CD4-positive, alpha-beta T cell treated with Interleukin-2 at 100 ng/mL for 4 hours (primary cell): ENCODE results near the gene GSDMA.

Experiments used
- DNase-seq: peaks from one replicate; pipeline ENCODE4 v3.0.0-alpha.2; 2020; ENCODE audit warnings: low spot score

GSDMA gene

DNA sequence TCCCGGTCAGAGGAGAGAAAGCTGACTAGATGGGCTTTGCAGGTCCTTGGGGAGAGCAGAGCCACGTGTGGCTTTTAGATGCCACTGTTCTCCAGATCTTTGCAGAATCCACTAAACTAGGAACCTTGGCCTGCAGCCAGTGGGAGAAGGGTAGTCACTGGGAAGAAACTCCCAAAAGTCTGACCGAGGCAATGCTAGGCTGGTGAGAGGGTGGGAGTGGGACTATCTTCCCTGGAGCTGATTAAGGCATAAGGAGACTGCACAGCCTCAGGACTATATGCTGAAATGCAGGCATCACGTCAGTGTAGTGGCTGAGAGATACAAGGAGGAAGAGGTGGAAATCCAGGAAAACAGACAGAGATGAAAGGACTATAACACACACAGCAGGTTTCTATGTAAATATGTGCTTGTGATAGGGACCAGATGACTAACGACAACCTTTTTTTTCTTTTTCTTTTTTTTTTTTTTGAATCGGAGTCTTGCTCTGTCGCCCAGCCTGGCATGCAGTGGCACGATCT is 2.2 kb upstream of the GSDMA start:
- DNase-seq = no peak

DNA sequence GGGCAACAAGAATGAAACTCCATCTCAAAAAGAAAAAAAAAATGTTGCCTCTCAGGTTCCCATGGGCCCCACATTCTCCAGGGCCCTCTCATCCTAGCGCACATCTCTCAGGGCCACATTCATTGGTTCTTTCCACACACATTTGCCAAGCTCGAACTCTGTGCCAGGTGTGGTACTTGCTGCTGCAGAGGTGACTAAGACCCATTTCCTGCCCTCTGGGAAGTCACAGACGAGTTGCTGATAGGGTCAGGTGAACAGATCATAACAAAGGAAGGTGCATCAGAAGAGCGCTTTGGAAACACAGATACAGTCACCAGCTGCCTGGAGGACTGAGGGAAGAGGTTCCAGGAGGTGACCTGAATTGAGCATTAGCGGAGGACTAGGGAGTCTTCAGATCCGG is 1.0 kb downstream of the GSDMA start:
- peak; percentile 75 for DNase-seq

DNA sequence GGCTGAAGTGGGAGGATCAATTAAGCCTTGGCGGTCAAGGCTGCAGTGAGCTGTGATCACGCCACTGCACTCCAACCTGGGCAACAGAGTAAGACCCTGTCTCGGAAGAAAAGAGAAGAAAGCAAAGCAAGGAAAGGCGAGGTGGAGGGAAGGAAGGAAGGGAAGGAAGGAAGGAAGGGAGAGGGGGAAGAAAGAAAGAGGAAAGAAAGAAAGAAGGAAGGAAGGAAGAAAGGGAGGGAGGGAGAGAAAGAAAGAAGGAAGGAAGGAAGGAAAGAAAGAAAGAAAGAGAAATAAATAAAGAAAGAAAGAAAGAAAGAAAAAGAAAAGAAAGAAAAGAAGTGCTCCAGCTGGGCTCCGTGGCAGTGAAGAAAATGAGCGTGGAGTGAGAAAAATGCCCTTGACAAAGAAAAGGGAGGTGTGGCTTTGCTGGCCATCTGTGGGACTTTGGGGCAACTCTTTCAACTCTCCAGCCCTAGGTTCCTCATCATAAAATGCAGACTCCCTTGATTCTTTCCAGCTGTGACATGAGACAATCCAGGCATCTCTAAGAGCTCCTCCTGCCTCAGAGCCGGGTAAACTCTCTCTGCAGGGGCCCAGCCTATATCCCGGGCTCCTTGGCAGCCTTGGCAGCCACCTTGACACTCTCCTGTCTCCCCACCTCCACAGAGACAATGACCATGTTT is 2.4 kb downstream of the GSDMA start:
- no peak for DNase-seq

DNA sequence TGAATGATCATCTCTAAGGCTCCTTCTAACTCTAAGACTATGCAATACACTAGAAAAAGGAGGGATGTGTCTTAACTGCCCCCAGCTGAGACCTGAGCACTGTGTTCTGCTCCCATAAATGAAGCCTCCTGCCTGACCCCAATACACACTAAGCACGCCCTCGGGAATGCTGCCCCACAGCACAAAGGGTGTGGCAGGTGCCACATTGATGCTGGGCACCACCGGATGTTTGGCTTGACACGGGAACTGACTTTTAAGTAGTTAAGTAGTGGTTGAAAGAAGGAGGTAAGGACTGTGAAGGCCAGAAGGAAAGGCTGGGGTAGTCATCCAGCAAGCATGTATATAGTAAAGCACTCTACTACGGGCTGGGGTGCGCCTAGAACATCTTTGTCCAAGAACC is 4.0 kb downstream of the GSDMA start:
- no peak for DNase-seq

DNA sequence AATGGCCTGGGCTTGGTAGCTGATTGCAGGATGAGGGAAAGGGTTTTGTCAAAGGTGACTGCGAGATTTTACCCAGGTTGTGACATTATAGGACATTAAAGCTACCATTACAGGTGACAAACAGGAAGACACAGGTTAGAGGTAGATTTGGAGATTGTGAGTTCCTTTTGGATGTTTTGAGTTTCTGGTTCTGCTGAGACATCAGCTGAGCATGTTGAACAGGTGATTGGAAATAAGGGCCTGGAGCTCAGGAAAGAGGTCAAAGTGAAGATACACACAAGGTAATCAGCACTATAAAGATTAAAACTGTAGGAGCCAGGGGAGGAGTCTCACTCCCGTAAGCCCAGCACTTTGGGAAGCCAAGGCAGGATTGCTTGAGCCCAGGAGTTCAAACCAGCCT is 6.0 kb downstream of the GSDMA start:
- DNase-seq = no peak

DNA sequence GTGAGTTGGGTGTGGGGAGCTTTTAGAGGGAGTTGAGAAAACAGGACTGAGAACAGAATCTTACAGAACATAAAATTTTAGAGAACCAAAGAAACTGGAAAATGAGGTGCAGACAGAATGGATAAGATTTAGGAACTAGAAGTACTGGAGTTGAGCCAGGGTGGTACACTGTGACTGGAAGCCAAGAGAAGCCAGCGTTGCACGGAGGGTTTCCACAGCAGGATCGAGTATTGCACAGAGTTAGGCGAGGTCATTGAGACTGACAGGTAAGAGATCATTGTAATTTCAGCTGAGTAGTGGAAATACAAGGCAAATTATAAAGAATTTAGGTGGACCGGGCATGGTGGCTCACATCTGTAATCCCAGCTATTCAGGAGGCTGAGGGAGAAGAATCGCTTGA is 6.6 kb downstream of the GSDMA start:
- DNase-seq = no peak

DNA sequence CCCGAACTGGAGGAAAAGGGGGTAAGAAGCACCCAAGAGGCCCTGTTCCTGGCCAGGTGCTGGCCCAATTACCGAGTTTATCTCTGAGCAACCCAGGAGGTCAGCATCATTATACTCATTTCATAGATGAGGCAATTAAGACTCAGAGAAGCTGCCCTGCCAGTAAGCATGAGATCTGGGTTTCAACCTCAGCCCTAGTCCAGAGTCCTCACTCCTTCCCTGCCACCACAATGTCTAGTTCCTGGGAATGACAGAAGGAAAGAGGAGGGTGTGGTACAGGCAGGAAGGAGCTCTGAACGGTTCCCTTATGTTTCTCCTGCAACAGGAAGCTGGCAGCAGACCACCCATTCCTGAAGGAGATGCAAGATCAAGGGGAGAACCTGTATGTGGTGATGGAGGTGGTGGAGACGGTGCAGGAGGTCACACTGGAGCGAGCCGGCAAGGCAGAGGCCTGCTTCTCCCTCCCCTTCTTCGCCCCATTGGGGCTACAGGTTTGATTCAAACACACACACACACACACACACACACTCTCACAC is 7.4 kb downstream of the GSDMA start:
- no peak for DNase-seq

DNA sequence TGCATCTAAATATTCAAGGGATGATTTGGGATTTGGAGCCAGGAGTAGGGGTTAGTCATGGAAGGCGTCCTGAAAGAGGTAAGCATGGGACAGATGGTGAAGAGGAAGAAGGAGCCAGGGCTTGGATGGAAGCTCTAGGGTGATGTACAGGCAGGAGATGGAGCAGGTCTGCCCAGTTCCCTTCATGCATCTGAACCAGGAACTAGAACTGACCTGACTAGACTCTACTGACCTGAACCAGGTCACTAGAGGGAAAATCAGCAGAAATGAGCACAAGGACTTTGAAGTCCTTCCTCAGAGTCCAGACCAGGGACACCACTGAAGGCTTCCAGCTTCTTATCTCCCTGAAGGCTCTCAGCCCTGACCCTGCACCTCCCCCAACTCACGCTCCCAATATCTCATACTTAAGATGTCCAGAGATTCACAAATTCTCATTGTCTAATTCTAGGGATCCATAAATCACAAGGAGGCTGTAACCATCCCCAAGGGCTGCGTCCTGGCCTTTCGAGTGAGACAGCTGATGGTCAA is 8.3 kb downstream of the GSDMA start:
- DNase-seq = no peak

DNA sequence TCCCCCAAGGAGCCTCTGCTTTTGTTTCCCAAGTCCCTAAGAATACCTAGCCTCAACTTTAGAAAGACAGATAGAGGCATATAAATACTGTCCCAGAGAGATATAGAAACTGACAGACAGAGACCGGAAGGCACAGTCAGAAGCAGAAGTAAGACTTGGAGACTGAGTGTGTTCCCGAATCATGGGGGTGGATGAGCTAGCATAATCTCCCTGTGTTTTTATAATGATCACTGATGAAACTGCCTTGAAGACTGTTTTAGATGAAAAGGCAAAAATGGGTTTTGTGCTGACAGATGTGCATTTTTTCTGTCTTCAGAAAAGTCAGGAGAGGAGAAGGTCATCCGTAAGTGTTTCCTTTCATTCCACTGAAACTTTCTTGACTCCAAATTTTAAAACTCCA is 9.5 kb downstream of the GSDMA start:
- no peak for DNase-seq

DNA sequence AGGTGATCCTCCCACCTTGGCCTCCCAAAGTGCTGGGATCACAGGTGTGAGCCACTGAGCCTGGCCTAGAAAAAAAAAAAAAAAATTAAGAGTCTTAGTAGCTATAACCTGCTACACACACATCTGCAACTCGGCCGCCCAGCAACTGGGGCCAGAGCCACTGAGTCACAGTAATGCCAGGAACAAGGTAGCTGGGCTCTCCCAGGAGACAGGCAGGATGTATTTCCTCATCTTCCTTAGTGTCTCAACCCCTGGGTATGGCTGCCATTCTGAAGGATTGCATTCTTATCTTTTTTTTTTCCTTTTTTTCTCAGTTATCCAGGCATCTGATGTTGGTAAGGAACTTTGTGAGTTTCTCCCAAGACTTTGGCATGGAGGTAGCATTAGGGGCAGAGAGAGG is 10.7 kb downstream of the GSDMA start:
- DNase-seq = no peak

DNA sequence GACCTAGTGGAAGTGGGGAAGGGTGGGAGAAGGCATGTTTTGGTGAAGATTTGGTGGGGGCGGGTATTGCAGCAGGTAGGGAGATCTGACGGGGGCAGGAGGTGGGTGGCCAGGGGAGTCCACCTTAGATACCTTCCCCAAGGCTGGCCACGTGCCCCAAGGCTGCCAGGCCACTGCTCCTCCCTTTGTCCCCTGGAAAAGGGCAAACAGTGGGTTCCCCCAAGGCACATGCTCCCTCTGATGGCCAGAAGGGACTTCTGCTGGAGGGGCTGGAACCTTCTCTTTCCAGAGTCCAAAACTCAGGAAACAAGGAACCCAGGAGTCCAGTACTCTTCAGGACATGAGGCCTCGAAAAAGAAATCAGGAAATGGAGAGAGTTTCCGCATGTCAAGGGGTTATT is 11.6 kb downstream of the GSDMA start:
- DNase-seq = no peak

DNA sequence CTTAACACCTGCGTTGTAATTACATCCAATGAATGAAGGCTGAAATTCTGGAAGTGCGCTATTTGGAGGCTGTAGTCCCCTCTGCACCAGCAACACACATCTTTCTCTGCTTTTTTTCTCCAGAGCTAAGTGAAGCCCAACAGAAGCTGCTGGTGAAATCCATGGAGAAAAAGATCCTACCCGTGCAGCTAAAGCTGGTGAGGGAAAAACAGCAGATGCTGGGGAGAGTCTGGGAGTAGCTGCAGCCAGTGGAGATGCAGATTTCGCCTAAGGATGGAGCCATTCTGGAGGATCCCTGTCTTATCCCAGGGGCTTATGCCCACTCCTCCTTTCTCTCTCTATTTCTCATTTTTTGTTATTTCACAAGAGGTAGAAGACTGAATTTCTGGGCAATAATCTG is 13.0 kb downstream of the GSDMA start:
- DNase-seq = no peak

DNA sequence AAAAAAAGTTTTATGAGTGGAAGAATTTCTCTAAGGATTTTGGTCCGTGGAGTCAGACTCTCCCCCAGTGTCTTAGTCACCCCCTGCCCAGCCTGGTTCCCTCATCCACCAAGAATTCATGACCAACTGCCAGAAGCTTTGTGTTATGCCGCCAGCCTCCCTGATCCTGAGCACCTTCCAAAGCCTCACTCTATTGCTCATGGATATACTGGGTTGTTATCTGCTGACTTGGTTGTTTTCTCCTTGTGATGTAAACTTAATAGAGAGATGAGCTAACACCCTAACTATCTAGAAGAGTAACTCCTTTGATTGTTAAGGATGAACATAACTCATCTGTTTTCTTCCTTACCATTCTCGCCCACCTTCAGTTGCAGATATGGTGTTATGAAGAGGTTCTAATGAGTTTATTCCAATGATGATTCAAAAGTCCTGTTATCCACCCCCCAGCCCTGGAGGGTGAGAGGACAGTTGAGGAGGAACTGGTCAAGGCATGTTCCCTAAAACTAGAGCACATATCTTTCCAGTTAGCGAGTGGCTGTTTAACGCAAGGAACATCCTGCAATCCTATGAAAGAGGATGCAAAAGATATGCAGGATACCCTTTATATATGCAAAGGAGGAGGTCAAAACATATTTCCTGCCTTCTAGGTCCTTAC is 16.3 kb downstream of the GSDMA start:
- DNase-seq = no peak

DNA sequence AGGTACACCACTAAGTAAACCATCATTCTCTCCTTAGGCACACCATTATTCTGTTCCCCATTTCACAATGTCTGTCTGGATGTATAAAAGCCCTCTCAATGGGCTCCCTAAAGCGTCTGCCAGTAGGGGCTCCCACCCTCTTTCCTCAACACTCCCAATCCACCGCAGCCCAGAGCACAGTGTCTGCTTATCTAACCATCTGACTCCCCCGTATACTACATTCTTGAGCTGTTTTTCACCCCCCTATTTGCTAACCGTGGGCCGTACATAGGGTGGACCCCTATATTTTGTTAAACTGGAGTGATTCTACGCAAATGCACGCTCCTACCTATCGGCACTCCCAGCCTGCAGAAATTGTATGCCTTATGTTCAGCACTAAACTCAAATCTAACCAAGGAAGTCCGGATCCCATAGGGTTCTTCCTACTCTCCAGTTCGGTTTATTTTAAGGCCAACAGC is 17.1 kb downstream of the GSDMA start:
- no peak for DNase-seq

DNA sequence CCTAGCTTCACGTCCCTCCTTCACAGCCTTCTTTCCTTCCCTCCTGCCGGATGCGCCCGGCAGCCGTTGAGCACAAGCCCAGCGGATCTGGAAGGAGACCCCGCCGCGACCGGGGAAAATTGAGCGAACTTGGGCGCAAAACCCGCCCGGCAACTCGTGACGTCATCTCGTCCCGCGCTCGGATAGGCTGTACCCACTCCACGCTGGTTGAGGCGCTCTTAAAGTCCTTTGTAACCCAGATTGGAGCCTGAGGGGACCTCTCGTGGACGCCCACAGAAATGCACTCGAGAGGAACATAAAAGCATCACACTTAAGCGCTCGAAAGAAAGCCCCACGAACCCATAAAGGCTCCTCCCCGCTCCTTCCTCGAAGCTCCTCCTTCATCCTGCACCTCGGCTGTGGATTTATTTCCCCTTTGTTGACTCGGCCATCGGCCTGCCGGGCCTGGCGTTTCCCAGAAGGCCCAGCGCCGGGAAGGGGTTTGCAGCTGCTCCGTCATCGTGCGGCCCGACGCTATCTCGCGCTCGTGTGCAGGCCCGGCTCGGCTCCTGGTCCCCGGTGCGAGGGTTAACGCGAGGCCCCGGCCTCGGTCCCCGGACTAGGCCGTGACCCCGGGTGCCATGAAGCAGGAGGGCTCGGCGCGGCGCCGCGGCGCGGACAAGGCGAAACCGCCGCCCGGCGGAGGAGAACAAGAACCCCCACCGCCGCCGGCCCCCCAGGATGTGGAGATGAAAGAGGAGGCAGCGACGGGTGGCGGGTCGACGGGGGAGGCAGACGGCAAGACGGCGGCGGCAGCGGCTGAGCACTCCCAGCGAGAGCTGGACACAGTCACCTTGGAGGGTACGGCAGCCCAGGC is 17.8 kb downstream of the GSDMA start, which contains the start of gene PSMD3:
Gene PSMD3, plus strand, starts transcription at position 457 of the 856 bp plus-strand sequence. Its CDS starts 164 bp downstream, at position 621.
- DNase-seq = peak; percentile 100

DNA sequence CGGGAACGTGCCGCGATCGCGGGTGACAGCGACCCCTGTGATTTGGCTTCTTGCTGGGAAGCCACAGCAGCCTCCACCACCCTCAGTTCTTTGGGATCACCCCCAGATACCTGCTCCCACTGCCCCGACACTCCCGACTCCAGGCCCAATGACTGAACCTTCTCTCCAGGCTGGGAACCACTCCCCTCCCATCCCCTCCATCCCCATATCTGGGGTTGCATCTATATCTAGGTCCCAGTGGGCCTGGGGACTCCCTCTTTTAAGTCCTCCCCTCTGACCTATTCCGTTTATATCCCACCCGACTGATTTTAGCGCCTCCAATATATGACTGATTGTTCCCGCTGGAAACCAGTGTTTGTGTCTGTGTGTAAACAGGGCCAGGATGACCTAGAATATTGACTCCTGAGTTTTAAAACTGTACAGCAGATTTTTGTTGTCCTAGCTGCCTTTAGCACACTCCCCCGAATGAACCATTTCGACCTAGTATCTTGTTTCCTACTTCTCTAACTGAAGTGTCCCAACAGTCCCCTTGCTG is 18.5 kb downstream of the GSDMA start:
- DNase-seq = no peak

DNA sequence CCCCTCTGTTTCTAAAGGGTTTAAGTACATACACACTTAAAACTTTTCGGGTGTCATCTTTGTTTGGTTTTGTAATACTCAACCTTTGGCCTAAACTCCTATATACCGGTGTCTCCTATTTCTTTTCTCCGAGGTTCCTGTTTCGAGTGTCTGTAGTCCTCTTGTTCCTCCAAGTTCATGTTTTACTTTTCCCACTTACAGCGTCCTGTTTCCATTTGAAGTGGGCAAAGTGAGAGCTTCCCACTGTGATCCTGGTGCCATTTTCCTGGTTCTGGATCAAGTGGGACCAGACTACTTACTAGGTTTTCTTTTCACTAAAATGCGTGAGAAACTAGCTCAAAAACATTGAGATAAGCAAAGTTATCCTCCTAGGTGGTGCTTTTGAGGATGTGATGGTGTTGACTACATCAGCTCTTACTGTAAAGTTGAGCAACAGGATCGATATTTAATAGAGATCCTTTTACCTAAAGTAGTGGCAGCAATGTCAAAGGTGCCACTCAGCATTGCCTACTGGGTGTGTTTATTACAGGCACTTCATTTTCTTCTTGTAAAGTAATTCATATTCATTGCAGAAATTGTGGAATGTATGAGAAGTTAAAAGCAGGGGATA is 19.1 kb downstream of the GSDMA start:
- DNase-seq = no peak

DNA sequence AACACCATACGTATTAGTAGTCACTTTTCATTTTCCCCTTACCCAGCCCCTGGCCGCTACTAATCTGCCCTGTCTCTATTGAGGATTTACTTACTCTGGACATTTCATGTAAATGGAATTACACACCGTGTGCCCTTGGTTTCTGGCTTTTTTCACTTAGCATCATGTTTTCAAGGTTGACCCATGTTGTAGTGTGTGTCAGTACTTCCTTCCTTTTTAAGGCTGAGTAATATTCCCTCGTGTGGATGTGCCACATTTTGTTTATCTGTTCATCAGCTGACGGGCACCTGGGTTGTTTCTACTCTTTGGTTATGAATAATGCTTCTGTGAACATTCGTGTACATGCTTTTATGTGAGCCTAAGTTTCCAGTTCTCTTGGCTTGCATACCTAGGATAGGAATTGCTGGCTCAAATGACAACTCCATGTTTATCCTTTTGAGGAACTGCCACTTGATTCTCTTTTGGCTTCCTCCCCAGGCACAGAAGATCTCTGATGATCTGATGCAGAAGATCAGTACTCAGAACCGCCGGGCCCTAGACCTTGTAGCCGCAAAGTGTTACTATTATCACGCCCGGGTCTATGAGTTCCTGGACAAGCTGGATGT is 25.5 kb downstream of the GSDMA start:
- DNase-seq = no peak

DNA sequence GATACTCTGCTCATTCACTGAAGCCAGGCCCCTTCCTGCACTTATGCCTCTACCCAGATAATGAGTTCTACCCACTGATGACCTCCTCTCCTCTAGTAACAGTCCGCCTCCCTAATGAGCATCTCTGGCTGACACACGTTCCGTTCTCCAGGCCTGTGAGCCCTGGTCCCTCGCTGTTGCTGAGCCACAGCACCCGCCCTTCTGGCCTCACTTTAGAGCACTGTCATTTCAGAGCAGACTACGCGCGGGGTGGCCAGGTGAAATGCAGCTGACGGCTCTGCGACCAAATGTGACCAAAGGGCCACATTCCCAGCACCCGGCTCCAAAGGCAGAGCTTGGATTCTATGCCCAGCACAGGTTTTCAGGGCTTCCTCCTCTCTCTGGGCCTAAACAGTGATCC is 31.6 kb downstream of the GSDMA start:
- no peak for DNase-seq

DNA sequence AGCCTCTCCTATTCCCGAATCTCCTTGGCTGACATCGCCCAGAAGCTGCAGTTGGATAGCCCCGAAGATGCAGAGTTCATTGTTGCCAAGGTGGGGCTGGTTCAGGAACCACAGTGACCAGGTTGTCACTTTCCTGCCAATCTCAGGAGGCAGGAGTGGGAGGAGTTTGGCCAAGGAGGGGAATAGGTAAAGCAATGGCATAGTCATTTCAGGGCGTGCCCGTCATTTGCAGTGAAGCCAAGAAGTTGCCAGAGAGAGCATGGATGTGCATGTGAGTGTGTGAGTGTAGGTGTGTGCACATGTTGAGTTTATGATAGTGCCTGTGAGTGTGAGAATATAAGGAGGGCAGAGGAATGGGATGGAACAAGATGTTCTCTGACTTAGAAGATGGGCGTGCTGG is 32.6 kb downstream of the GSDMA start:
- DNase-seq = no peak

DNA sequence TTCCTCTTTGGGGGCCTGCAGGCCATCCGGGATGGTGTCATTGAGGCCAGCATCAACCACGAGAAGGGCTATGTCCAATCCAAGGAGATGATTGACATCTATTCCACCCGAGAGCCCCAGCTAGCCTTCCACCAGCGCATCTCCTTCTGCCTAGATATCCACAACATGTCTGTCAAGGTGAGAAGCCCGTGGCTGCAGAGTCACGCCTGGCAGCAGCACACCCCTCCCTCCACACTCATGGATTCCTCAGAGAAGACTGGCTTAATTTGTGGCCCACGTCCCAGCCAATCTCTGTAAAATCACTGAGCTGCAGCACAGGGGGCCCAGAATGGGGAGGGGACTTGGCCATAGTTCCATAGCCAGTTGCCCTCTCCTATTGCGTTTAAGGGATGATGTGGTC is 33.4 kb downstream of the GSDMA start:
- no peak for DNase-seq
